GM23338 (cell line): ENCODE measurements around the gene NAA25.

Experiments used
- EZH2 ChIP-seq: fragments of 200-600 bp; sonication (generic); IDR thresholded peaks from one replicate; pipeline ENCODE4 v1.8.0; 2017; ENCODE audit warnings: antibody characterized with exemption, mild to moderate bottlenecking, low read depth; ENCODE audit not compliant: unreplicated experiment
- EZH2phosphoT487 ChIP-seq: fragments of 200-600 bp; sonication (generic); IDR thresholded peaks from one replicate; pipeline ENCODE4 v1.8.1; 2018; ENCODE audit warnings: antibody characterized with exemption; ENCODE audit not compliant: unreplicated experiment
- TF ChIP-seq, protein P1 (sequence below), 2 experiments: fragments of 200-600 bp in 1 of 2; sonication (generic) in 1 of 2; conservative IDR thresholded peaks; 2 replicates each; pipeline versions ENCODE4 v1.5.1 to v1.6.1; 2016 to 2017; ENCODE audit warnings: antibody characterized with exemption in 2 of 2, low read depth in 2 of 2, mild to moderate bottlenecking in 2 of 2, moderate library complexity in 1 of 2
- TF ChIP-seq, protein P2 (sequence below): IDR thresholded peaks from one replicate; pipeline ENCODE4 v1.6.1; 2018; ENCODE audit warnings: antibody characterized with exemption; ENCODE audit not compliant: unreplicated experiment

DNA sequence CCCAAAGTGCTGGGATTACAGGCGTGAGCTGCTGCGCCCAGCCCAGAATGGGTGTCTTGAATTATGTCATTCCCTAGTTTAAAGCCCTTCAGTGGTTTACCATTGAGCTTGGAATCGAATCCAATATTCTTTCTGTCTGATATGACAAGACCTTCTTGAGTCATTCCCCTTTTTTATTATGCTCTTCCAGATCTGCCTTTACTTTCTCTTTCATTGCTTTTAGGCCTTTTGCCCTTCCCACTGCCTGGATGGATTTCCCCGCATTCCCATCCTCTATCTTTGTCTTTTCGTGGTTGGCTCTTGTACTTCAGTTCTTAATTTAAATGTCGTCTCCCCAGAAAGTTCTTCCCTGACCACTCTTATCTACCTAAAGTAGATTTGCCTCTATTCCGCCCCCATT lies 18.3 kb upstream of the NAA25 start:
- TF ChIP-seq, protein P1, sequence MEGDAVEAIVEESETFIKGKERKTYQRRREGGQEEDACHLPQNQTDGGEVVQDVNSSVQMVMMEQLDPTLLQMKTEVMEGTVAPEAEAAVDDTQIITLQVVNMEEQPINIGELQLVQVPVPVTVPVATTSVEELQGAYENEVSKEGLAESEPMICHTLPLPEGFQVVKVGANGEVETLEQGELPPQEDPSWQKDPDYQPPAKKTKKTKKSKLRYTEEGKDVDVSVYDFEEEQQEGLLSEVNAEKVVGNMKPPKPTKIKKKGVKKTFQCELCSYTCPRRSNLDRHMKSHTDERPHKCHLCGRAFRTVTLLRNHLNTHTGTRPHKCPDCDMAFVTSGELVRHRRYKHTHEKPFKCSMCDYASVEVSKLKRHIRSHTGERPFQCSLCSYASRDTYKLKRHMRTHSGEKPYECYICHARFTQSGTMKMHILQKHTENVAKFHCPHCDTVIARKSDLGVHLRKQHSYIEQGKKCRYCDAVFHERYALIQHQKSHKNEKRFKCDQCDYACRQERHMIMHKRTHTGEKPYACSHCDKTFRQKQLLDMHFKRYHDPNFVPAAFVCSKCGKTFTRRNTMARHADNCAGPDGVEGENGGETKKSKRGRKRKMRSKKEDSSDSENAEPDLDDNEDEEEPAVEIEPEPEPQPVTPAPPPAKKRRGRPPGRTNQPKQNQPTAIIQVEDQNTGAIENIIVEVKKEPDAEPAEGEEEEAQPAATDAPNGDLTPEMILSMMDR (conservative IDR thresholded peaks at IDR 0.05; ENCODE audit: low read depth in 2 of 2): no peak
- TF ChIP-seq, protein P2, sequence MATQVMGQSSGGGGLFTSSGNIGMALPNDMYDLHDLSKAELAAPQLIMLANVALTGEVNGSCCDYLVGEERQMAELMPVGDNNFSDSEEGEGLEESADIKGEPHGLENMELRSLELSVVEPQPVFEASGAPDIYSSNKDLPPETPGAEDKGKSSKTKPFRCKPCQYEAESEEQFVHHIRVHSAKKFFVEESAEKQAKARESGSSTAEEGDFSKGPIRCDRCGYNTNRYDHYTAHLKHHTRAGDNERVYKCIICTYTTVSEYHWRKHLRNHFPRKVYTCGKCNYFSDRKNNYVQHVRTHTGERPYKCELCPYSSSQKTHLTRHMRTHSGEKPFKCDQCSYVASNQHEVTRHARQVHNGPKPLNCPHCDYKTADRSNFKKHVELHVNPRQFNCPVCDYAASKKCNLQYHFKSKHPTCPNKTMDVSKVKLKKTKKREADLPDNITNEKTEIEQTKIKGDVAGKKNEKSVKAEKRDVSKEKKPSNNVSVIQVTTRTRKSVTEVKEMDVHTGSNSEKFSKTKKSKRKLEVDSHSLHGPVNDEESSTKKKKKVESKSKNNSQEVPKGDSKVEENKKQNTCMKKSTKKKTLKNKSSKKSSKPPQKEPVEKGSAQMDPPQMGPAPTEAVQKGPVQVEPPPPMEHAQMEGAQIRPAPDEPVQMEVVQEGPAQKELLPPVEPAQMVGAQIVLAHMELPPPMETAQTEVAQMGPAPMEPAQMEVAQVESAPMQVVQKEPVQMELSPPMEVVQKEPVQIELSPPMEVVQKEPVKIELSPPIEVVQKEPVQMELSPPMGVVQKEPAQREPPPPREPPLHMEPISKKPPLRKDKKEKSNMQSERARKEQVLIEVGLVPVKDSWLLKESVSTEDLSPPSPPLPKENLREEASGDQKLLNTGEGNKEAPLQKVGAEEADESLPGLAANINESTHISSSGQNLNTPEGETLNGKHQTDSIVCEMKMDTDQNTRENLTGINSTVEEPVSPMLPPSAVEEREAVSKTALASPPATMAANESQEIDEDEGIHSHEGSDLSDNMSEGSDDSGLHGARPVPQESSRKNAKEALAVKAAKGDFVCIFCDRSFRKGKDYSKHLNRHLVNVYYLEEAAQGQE: no peak
- TF ChIP-seq EZH2phosphoT487 (no peak), EZH2 (no peak)
